ENCODE data around the gene BCL2L14.

DNA sequence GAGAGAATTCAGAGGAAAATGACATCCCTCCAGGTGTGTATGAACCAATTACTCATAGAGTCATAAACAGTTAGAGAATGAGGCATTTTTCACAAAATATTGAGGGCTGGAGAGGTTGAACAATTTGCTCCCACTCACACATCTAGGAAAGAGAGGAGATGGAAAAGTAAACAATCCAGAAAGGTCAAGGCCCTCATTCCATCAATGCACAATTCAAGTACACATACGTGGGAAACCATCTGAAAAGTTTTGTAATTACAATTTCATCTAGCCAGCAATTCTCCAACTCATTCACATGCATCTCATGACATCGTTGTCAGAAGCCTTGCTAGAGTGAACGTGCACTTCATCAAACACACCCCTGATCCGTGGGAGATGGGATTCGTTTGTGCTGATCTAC, 15.7 kb upstream of the BCL2L14 start:
- TF ChIP-seq YY1 (IDR thresholded peaks at IDR 0.05; ENCODE audit: insufficient read depth, insufficient read length) = no peak
- TF ChIP-seq ZNF274 (IDR thresholded peaks at IDR 0.05; ENCODE audit: low read depth, low read length) = no peak
- no peak for TF ChIP-seq SUZ12 (IDR thresholded peaks at IDR 0.05; ENCODE audit: extremely low read depth, insufficient read depth, insufficient read length)
